Astrocyte (in vitro differentiated cells and primary cell): ENCODE results near the gene IGSF21.

Source experiments
- CTCF ChIP-seq: IDR thresholded peaks from 2 replicates; pipeline ENCODE4 v1.5.1; 2011; ENCODE audit warnings: low read depth, mild to moderate bottlenecking, inconsistent platforms, low read length, moderate library complexity; ENCODE audit not compliant: insufficient read depth
- EZH2 ChIP-seq: IDR thresholded peaks from 2 replicates; pipeline ENCODE4 v1.6.1; 2012; ENCODE audit warnings: mild to moderate bottlenecking, low read length, inconsistent platforms; ENCODE audit not compliant: insufficient read depth

GRCh38 chr1:18114726-18115410 is 7.3 kb downstream of the IGSF21 start:
- TF ChIP-seq CTCF (no peak), EZH2 (no peak)
